Measurements from ENCODE around the gene FAM83F.

The FAM83F gene

DNA sequence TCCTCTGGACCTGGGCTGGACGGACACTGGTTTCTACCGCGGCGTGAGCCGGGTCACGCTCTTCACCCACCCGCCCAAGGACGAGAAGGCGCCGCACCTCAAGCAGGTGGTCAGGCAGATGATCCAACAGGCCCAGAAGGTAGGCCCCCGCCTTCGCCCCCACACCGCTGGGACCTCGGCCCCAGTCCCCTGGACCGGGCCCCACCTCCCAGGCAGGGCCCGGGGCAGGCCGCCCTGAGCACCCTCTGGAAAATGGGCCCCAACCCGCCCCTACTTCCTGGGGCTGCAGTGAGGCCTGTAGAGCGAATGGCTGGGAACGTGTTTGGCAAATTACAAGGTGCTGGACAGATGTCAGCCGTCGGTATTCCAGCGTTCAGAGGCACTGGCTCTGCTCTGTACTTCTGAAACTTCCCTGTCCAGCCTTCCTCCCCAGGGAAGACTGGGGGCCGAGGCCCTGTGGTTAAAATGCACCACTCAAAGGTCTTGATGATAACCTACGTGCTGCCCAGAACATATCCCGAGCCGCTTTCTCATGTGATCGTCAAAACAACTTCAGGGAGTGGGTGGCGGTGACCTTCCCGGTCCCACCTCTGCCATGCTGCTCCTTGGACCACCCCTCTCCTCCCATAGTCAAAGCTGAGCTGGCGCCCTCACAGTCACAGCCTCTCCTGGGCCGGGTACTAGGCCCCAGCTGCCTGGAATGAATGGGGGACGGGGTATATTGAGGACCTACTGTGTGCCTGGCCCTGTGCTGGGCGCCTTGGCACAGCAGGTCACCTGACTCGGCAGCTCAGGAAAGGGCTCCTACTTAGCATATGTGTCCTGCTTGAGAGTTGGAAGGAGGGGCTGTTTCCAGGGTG is 869 bp downstream of the FAM83F start:
- DNase-seq (ENCODE audit: low spot score), result no peak

DNA sequence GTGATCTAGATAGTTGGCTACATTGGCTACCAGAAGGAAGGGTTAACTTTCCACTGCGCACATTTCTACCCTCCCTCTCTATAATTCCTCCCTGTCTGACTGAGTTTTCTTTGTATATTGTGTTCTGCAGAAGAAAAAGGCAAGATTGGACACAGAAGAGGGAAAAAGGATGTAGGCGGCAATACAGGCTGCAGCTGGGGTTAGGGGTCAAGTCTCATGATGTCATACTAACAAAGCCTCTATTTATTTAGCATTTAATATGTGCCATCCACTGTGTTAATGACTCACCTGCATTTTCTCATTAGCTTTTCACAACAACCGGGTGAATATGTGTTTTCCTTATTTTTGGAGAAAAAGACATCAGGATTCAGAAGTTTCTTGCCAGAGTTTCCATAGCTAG is 2.0 kb downstream of the FAM83F start:
- no peak for DNase-seq (ENCODE audit: low spot score)

DNA sequence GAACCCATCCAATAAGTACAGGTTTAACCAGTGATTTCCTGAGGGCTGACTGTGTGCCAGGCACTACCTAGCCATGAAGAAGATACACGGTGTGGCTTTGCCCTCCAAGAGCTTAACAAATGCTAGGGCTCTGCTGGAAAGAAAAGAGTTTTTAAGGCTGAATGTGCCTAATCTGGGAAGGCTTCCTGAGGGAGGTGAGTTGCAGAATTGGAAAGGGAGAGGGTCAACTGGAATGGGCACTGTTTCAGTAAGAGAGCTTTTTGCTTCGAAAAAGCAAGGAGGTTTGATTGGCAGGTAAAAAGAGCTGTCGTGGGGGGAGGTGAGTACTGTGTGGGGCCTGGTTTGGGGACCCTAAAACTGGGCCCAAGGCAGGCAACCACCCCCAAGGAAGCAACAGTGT is 2.7 kb downstream of the FAM83F start:
- no peak for DNase-seq (ENCODE audit: low spot score)

DNA sequence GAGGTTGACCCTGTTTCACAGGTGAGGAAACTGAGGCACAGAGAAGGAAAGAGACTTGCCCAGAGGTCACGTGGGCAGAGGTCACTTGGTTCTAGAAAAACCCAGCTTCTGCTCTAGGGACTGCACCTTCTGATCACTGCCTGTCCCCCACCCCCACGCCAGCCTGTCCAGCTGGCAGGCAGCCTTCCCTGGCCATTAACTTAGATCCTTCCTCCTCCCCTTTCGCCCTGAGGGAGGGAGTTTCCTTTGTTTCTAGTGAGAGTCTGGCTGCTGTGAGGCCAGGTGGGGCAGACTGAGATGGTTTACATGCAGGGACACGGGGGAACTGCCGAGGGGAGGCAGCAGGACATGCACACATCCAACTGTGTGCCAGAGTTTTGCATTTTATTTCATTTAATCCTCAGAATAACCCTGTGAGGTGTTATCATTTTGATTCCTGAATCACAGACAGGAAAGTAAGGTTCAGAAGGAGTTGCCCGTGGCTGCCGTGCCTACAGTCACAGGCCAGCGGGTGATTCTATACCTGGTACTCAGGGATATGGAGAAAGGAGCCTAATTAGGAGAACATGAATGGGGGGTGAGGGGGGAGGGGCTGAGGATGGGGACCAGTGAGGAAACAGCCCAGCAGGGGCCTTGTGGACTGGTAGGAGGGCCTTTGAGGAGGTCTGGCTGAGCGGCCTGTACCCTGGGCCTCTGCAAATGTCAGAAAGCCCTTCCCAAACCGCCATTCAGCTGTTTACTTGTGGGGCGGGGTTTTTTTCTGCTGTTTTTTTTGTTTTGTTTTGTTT is 3.4 kb downstream of the FAM83F start:
- DNase-seq (ENCODE audit: low spot score), result no peak

DNA sequence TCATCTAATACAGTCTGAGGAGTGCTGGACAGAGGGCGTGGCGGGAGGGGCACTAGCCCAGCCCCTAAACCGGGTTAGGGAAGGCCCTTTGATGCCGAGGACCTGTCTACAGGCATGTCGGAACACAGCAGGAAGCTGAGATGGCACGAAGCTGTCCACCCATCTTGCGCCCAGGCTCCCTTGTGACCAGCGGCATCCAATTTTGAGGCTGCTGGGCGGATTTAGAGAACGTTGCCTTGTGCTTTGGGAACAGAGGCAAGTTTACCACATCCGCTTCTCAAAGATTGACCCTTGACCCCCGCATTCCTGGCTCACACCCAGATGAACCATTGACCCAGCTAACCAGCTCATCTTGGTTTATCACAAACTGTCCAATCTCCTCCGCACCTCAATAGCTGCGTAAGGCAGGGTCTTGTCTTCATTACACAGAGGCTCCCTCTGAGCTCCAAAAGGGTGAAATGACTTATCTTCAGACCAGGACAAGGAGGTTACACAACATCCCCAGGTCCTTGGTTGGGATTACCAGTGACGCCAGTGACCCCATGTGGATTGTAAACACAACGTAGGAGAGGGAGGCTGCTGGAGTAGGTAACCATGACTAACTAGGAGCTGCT is 4.5 kb downstream of the FAM83F start:
- no peak for DNase-seq (ENCODE audit: low spot score)

DNA sequence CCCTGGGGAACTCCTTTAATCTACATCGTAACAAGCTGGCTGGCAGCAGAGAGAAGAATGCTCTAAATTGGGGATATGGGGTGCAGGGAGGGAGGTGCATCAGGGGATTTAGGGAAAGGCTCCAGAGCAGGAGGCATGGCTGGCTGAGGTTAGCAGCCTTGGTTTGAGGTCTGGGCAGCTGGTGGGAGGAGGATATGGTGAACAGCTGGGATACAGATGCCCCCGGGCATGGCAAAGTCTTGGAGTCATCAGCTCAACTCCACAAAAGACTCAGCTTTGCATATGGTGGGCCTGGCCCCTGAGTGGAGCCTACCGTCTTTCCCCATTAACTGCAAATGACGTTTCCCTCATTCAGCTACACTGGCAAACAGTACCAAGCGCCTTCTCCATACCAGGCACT is 5.4 kb downstream of the FAM83F start:
- DNase-seq (ENCODE audit: low spot score), result no peak

DNA sequence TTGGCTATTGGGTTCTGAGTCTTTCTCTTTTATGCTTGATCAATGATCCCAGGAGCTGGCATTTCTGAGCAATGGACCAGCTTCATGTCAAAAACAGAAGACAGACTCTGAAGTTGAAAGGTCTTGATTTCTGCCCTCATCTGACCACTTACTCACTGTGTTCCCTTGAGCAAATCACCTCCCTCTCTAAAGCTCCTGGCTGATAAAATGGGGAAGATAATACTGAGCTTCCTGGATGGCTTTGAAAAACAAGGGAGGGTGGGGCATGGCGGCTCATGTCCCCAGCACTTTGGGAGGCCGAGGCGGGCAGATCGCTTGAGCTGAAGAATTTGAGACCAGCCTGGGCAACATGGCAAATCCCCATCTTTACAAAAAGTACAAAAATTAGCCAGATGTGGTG is 6.4 kb downstream of the FAM83F start:
- no peak for DNase-seq (ENCODE audit: low spot score)

DNA sequence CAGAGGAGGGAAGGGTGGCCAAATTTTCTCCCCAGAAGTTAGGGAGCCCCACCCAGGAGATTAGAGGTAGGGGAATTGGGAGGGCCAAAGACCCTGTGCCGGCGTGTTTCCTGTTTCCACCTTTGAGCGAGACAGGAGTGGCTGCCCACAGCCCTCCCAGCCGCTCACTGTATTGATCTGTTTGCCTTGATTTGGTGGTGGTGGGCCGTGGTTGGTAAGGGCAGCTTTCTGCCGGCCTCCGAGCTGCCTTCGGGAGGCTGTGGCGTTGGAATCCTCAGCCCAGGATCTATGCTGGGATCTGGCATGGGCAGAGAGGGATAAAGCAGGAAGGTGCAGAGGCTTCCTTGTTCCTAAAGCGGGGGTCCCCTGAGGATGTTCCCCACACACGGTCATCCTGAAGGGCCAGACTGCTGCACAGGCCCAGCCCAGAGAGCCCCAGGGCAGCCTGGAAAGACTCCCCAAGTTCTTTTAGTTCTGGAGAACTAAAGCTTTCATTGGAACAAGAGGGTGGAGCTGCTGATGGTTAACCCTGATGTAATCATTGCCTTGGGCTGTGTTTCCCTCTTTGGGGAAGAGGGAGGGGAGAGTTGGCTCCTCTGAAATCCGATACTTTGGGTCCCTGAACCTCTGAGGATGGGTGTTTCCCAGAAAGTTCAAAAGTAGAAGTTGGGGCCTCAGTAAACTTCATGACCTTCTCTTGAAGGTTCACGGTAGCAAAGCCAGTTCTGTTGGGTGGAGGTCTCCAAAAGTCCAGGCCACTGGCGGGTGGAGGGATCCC is 7.2 kb downstream of the FAM83F start:
- no peak for DNase-seq (ENCODE audit: low spot score)

DNA sequence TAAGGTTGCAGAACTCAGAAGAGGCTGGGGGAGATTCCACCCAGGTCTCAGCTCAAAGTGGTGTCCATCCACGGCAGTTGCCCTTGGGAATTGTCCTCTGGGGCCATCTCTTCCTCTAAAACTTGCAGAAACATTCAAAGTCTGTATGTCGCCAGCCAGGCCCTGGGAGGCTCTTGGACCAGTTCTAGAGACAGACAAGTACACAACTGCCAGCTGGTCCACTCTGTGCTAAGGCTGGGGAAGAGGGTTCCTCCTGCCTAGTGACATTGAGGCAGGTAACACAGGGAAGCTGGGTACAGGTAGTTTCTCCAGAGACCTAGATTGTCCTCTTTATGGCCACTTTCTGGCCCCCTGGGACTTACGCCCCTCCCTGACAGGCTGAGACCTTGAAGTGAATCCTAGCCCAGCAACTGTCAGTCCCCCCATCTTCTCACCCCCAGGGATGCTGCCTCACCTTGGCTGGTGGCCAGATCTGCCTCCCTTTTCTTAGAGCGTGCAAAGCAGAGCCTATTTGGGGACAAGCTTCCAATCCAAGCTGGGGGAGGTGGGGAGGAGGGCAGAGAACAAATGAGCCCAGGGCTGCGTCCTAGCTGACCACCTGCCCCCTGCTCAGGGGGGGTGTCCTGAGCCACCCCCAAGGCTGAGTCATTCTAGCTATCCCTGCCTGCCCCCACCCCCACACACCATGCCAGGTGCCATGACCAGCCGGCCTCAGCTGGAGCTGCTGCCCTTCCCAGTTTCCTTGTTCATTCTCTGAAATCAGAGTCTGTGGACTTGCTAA is 8.4 kb downstream of the FAM83F start:
- no peak for DNase-seq (ENCODE audit: low spot score)

DNA sequence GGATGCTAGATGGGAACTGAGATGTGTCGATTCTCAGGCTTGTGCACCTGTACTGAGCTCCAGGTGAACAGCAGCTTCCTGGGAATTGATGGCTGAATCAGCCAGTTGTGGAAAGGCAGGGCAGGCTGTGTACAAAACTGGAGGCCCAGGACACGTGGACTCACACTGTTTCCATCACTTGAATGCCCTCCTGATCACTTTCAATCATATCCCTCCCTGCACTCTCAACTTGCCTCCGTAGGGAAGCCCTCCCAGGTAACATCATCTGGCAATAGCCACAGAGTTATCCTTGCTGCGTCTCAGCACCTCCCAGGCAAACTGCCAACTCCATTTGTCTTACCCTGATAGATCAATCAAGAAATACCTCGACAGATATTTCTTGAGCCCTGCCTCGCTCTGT is 10.1 kb downstream of the FAM83F start:
- no peak for DNase-seq (ENCODE audit: low spot score)

DNA sequence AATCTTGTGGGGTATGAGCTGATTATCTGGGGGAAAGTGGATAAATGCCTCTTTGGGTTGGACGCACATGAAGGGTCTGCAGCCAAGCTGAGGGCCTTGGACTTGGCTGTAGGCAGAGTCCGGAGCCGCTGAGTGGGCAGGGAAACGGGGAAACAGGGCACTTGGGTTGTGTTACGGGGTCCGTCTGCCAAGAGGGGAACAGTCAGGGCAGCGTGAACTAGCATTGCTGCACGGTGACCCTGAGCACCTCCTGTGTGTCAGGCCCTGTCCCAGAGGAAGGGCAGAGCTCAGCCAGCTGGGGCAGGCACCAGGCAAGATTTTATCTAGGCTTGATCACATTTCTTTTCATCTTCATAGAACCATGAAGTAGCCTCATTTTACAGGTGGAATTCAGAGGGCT is 11.9 kb downstream of the FAM83F start:
- DNase-seq (ENCODE audit: low spot score), result no peak

DNA sequence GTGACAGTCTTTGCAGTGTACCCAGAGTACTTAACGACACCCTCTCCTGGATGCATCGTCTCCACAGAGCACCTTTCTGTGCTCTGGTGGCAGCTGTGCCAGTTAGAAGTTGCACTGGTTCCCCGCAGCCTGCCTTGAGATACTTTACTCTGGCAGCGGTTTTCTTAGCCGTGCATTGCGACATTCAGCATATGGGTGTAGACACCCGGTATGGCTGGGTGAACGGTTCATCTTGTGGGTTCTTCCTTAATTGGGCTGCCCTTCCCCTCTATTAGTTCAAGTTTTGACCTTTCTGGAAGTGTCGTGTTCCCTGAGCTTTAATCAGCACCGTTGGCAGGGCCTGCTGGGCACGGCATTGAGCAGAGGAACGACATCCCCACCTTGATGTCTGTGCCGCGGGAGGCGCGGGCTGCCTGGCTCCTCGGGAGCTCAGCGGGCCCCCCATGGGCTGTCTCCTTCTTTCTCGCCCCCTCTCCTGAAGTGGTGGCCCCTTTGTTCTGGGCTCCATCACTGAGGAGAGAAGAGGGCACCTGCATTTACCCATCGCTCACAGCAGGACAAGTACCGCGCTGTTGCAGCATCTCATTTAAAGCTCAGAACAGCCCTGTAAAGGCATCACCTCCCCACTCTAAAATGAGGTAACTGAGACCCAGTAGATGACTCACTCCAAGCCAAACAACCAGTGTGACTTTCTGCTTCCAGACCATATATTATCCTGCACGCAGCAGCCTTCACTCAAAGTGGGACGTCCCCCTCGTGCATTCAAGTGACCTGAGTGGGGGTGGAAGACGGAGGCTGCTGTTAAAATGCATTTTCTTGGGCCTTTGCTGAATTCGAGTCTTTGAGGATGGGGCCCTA is 13.3 kb downstream of the FAM83F start:
- no peak for DNase-seq (ENCODE audit: low spot score)

DNA sequence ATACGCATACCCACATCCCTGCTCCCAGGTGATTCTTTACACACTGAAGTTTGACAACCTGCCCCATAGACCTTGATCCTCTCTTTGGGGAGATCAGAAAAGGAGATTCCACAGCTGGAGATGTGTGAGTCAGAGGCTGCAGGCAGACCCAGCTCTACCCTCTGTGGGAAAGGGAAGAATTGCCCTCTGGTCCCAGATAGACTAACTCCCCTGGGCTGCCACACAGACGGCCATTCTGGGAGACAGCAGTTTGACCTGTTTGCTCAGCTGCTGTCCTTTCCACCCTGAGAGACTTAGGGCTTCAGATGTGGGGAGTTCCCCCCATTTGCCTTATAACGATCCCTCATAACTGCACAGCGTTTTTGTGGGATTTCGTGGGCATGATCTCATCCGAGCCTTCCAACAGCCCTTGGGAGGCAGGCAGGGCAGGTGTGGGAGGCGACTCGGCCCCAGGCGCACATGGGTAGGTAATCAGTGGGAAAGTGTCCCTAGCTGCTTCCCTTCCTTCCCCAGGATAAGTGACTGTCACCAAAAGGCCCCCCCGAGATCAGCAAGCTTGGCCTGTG is 14.1 kb downstream of the FAM83F start:
- no peak for DNase-seq (ENCODE audit: low spot score)

DNA sequence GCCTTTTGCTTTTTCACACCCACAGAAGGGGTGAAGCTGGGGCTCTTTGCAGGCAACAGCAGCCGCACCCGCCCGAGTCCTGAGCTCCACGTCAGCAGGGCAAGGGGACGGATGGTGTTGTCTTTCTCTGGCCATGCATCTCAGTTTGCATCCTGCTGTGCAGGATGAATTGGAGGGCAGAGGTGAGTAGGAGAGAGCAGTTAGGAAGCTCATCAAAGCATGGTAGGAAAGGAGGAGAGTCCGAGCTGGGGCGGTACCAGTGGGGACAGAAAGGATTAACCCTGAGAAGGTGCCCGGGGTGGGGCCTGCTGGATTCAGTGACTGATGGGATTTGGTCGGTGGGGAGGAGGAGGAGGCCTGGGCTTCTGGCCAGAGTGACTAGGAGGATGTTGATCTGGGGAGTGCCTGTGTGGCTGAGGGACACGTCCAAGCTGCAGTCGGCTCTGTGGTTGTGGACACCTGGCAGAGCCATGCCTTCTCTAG is 14.6 kb downstream of the FAM83F start:
- DNase-seq (ENCODE audit: low spot score), result no peak

DNA sequence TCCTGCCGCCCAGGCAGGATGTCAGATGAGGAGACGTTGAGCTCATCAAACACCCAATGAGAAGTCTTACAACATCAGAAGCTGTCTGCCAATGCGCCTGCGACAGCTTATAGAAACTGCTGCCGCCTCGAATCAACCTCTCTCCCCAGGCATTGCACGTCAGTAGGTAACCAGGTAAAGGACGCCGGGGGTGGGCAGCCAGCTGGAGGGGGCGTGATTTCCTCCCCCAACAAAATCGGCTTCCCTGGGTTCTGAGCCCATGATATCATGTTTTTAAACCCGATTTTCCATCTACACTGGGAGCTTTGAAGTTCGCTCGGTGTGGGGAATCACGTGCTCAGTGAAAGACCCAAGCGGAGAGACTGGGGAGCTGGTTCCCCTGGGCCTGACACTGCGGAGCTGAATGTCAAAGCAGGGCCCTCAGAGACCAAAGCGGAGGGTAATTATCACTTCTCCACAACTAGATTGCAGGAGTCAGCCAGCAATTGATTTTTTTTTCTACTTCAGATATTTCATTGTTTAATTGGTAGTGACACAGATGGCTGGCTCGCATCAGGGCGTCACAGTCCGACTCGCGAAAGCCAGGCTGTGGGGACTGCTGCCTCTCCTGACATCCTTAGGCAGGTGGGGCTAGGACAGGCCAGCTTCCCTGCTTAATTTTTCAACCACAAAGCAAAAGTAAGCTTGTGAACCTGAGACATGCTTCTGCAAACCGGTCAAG is 15.4 kb downstream of the FAM83F start:
- DNase-seq (ENCODE audit: low spot score), result no peak

DNA sequence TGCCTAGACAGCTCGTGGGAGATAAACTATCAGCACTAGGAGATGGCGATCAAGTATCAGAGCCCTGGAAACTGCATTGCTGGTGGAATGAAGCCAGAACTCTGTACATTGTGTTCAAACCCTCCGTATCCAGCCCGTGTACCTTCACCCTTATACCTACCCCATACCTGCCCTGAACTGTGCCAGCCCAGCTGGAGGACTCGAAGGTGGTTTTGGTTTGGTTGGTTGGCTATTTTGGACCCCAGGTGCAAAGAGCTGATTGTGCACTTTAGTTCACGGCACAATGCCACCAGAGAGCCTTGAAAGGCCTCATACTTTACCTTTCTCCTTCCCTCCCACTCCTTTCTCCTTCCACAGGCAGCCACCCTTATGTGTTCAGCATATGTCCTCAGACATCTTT is 16.0 kb downstream of the FAM83F start:
- no peak for DNase-seq (ENCODE audit: low spot score)

DNA sequence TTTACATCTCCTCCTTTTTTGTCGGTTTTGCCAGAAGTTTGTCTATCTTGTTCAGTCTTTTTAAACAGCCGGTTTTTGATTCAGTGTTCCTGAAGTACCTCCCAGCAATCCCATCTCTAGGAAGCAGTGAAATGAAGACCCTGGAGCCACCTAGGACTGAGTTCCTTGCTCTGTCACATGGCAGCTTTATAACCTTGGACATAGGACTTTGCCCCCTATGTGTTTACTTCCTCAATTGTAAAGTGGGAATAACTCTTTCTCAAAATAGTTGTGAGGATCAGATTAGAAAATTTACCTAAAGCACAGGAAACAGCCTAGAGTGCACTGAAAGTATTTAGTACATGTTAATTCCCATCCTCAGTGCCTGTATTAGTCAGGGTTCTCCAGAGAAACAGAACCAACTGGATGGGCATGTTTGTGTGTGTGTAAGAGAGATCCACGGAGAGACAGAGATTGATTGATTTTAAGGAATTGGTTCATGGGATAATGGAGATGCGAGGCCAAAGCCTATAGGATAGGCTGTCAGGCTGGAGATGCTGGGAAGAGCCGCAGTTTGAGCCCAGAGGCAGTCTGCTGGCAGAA is 20.0 kb downstream of the FAM83F start:
- no peak for DNase-seq (ENCODE audit: low spot score)

DNA sequence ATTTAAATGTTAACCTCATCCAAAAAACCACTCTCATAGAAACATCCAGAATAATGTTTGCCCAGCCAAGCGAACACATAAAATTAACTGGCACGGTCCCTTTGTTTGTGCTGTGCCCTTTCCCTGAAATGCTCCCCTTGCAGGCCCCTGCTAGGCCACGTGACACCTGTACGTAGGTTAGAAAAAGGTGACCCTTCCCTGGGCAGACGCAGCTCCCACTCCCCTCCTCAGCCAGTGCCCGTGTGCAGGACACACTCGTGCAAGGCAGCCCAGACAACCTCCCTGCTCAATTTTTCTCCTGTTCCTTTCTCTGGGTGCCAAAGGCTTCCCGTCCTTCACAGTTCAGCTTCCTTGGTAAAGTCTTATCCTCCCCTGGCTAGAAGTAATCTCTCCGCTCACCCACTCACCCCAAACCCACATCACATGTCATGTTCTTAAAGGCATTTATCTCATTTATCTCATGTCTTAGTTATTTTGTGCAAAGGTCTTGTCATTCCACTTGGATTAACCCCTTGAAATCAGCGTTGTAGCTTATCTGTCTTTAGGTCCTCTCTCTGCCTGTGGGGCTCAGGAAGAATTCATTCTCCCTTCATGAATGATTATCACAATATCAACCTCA is 20.7 kb downstream of the FAM83F start:
- no peak for DNase-seq (ENCODE audit: low spot score)
